ENCODE results near the gene LITAFD. TPM values are rescaled to one million over a fixed set of nuclear protein-coding genes. Genes with fewer than 3 reads are reported as not detected.

The LITAFD gene
- total RNA-seq, 4 donors from 2014 or later, result not detected

GRCh38 chr16:8864480-8865110, 17.6 kb upstream of the LITAFD start:
- Histone ChIP-seq H3K27me3 (no peaks in the 10 kb centered on the region), H3K27ac (peak overlapping the region; percentile 37 to 96 (median 92)), H3K9me3 (no peaks in the 10 kb centered on the region), H3K4me1 (peaks cover 0 to 77% (median 71%) of the 10 kb centered on the region in 4 donors), H3K4me3 (peak overlapping the region in 1 of 4 donors; percentile 8), H3K36me3 (no peaks in the 10 kb centered on the region)
- no peak for DNase-seq (ENCODE audit: low spot score in 2 of 2)
- 22 to 39% methylated on average over 11 of the region's 13 CpGs for WGBS, 2 donors
- TF ChIP-seq CTCF (IDR thresholded peaks at IDR 0.05), result no peak
- no peak for TF ChIP-seq EP300 (IDR thresholded peaks at IDR 0.05)
- no peak for TF ChIP-seq POLR2A (IDR thresholded peaks at IDR 0.05)

DNA sequence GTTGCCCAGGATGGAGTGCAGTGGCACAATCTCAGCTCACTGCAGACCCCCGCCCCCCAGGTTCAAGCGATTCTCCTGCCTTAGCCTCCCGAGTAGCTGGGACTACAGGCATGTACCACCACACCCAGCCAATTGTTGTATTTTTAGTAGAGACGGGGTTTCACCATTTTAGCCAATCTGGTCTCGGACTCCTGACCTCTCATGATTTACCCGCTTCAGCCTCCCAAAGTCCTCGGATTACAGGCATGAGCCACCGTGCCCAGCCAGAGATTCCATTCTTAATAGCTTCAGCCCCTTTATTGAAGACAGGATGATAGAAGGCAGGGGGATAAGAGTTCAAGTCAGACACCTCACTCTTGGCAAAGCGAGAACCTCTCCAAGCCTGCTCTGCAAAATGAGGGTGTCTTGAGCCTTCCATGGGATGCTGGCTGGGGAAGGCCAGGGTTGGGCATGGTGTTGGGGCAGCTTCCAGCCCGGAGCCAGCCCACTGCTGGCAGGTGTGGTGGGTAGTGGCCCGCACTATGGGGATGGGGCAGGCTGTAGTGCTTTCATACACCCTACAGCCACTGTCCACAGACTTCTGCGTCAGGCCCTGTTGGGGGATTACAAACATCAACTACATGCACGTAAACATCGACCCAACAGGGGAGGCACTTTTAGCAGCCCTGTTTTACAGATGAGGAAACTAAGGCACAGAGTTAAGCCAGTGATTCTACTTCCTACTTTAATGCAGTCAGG, 16.8 kb upstream of the LITAFD start:
- DNase-seq (ENCODE audit: low spot score in 2 of 2), result no peak
- H3K4me3 ChIP-seq, result no peak overlapping the region
- TF ChIP-seq POLR2A (IDR thresholded peaks at IDR 0.05) (no peak), EP300 (IDR thresholded peaks at IDR 0.05) (no peak), CTCF (IDR thresholded peaks at IDR 0.05) (no peak)
- 81 to 84% methylated on average over 14 of the region's 14 CpGs for whole genome bisulfite sequencing, 2 donors
- H3K9me3 ChIP-seq, result no peaks in the 10 kb centered on the region
- peaks cover 0 to 77% (median 64%) of the 10 kb centered on the region in 4 donors for H3K4me1 ChIP-seq
- H3K36me3 ChIP-seq, result no peaks in the 10 kb centered on the region
- no peaks in the 10 kb centered on the region for H3K27me3 ChIP-seq
- H3K27ac ChIP-seq, result peak overlapping the region; percentile 37 to 96 (median 92)

- TF ChIP-seq EP300 (IDR thresholded peaks at IDR 0.05), result peak in 1 of 2 donors; percentile 55
- peak in 1 of 2 donors; percentile 40 for TF ChIP-seq POLR2A (IDR thresholded peaks at IDR 0.05)
- no peak for TF ChIP-seq CTCF (IDR thresholded peaks at IDR 0.05)
- H3K36me3 ChIP-seq, result no peaks in the 10 kb centered on the region
- H3K4me3 ChIP-seq, result peak overlapping the region; percentile 80 to 96 (median 94)
- WGBS, 2 donors, result 19 to 30% methylated on average over 24 to 30 of the region's 30 CpGs
- peak in 1 of 2 donors; percentile 43 for DNase-seq (ENCODE audit: low spot score in 2 of 2)
- H3K27ac ChIP-seq, result peak overlapping the region; percentile 71 to 96 (median 92)
- no peaks in the 10 kb centered on the region for H3K9me3 ChIP-seq
- H3K27me3 ChIP-seq, result no peaks in the 10 kb centered on the region
- H3K4me1 ChIP-seq, result peaks cover 0 to 79% (median 54%) of the 10 kb centered on the region in 4 donors
Observed at GRCh38 chr16:8866118-8866883, 15.8 kb upstream of the LITAFD start.

- H3K4me1 ChIP-seq, result peaks cover 0 to 73% (median 49%) of the 10 kb centered on the region in 4 donors
- H3K27me3 ChIP-seq, result no peaks in the 10 kb centered on the region
- peak overlapping the region; percentile 80 to 96 (median 94) for H3K4me3 ChIP-seq
- 4 to 8% methylated on average over 12 to 15 of the region's 16 CpGs for WGBS, 2 donors
- no peaks in the 10 kb centered on the region for H3K9me3 ChIP-seq
- DNase-seq (ENCODE audit: low spot score in 2 of 2), result no peak
- TF ChIP-seq CTCF (IDR thresholded peaks at IDR 0.05) (no peak), EP300 (IDR thresholded peaks at IDR 0.05) (no peak), POLR2A (IDR thresholded peaks at IDR 0.05) (no peak)
- H3K27ac ChIP-seq, result peak overlapping the region; percentile 71 to 96 (median 92)
- no peaks in the 10 kb centered on the region for H3K36me3 ChIP-seq
Observed at GRCh38 chr16:8866884-8867215, 15.3 kb upstream of the LITAFD start.

Measured in tibial nerve (tissue), 4 donors.